HL-60 (cell line): ENCODE measurements around the gene YPEL1.
"Not testable (repeated sequence)": the region's sequence is repeated elsewhere in the genome, so short reads cannot be mapped to it uniquely, and the experiment has no call there.

Source experiments
- CTCF ChIP-seq: IDR thresholded peaks from one replicate; pipeline ENCODE4 v1.5.1; 2011; ENCODE audit warnings: low read length, control low read depth, inconsistent platforms; ENCODE audit not compliant: insufficient read depth
- POLR2AphosphoS5 ChIP-seq: IDR thresholded peaks from 2 replicates; pipeline ENCODE4 v1.6.1; 2012; ENCODE audit warnings: low read depth

- not testable (repeated sequence) for TF ChIP-seq POLR2AphosphoS5, CTCF
Measured at GRCh38 chr22:21716395-21717122, 19.0 kb downstream of the YPEL1 start.
